ENCODE results near the gene L3MBTL4. TPM values are rescaled to one million over a fixed set of nuclear protein-coding genes. Genes with fewer than 3 reads are reported as not detected.

L3MBTL4 gene
- total RNA-seq, 1 donor from 2014 or later = 0.56 TPM

DNA sequence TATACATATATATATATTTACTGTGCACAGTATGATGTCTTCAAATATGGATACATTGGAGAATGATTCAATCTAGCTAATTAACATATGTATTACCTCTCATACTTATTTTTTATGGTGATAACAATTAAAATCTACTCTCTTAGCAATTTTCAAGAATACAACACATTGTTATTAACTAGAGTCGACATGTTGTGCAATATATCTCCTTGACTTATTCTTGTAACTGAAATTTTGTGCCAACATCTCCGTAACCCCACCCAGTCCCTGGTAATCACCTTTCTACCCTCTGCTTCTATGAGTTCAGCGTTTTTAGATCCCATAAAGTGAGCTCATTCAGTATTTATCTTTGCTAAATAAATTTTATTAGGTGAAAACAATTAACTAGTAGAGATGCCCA, 303.0 kb downstream of the L3MBTL4 start:
- DNase-seq (ENCODE audit: low spot score) = no peak
- TF ChIP-seq, protein P1, sequence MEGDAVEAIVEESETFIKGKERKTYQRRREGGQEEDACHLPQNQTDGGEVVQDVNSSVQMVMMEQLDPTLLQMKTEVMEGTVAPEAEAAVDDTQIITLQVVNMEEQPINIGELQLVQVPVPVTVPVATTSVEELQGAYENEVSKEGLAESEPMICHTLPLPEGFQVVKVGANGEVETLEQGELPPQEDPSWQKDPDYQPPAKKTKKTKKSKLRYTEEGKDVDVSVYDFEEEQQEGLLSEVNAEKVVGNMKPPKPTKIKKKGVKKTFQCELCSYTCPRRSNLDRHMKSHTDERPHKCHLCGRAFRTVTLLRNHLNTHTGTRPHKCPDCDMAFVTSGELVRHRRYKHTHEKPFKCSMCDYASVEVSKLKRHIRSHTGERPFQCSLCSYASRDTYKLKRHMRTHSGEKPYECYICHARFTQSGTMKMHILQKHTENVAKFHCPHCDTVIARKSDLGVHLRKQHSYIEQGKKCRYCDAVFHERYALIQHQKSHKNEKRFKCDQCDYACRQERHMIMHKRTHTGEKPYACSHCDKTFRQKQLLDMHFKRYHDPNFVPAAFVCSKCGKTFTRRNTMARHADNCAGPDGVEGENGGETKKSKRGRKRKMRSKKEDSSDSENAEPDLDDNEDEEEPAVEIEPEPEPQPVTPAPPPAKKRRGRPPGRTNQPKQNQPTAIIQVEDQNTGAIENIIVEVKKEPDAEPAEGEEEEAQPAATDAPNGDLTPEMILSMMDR (IDR thresholded peaks at IDR 0.05; ENCODE audit: unreplicated experiment) = no peak
- Mint-ChIP-seq H3K9me3 (ENCODE audit: unreplicated experiment) (no peaks in the 10 kb centered on the region), H3K27me3 (ENCODE audit: unreplicated experiment) (no peaks in the 10 kb centered on the region), H3K27ac (ENCODE audit: unreplicated experiment) (no peak overlapping the region), H3K4me1 (ENCODE audit: unreplicated experiment) (no peaks in the 10 kb centered on the region), H3K36me3 (ENCODE audit: low read depth, unreplicated experiment) (no peaks in the 10 kb centered on the region), H3K4me3 (ENCODE audit: unreplicated experiment) (no peak overlapping the region)

DNA sequence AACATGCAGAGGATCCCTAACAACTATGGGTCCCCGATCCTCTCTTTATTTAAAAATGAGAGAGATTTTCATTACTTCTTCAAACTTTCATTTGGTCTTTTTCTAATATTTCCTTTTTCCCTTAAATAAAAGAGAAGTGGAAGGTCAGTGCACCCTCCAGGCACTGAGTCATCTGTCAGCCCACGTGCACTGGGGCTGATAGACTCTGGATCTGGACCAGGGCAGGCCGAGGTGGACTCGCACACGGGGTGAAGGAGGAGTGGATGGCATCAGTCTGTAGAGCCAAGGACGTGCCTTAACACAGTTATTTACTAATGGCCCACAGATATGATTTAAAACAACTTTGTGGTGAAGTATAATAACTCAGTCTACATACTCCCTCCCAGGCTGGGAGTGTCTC, 305.0 kb downstream of the L3MBTL4 start:
- no peaks in the 10 kb centered on the region for H3K27me3 Mint-ChIP-seq (ENCODE audit: unreplicated experiment)
- no peaks in the 10 kb centered on the region for H3K4me1 Mint-ChIP-seq (ENCODE audit: unreplicated experiment)
- H3K4me3 Mint-ChIP-seq (ENCODE audit: unreplicated experiment) = no peak overlapping the region
- H3K36me3 Mint-ChIP-seq (ENCODE audit: low read depth, unreplicated experiment) = no peaks in the 10 kb centered on the region
- TF ChIP-seq, protein P1 (IDR thresholded peaks at IDR 0.05; ENCODE audit: unreplicated experiment) = no peak
- no peaks in the 10 kb centered on the region for H3K9me3 Mint-ChIP-seq (ENCODE audit: unreplicated experiment)
- no peak overlapping the region for H3K27ac Mint-ChIP-seq (ENCODE audit: unreplicated experiment)
- no peak for DNase-seq (ENCODE audit: low spot score)

DNA sequence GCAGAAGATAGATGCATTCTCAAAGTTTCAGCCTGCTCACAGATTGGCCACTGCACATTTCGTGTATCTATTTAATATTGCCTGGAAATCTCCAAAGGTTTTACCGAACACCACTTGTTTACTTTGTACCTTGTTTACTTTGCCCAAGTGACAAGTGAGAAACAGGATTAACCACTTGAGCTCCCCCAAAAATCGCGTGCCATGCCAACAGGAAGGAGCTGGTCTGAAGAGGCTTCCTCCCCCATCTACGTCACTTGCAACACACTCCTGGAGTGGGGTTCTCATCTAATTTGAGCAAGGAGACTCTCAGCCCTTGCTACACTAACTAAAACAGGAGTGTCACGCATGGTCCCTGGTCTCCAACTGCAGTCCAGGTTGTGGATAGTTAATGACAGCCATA, 306.9 kb downstream of the L3MBTL4 start:
- no peaks in the 10 kb centered on the region for H3K27me3 Mint-ChIP-seq (ENCODE audit: unreplicated experiment)
- H3K4me1 Mint-ChIP-seq (ENCODE audit: unreplicated experiment) = no peaks in the 10 kb centered on the region
- H3K4me3 Mint-ChIP-seq (ENCODE audit: unreplicated experiment) = no peak overlapping the region
- H3K27ac Mint-ChIP-seq (ENCODE audit: unreplicated experiment) = no peak overlapping the region
- DNase-seq (ENCODE audit: low spot score) = no peak
- H3K36me3 Mint-ChIP-seq (ENCODE audit: low read depth, unreplicated experiment) = no peaks in the 10 kb centered on the region
- no peaks in the 10 kb centered on the region for H3K9me3 Mint-ChIP-seq (ENCODE audit: unreplicated experiment)
- TF ChIP-seq, protein P1 (IDR thresholded peaks at IDR 0.05; ENCODE audit: unreplicated experiment) = no peak

DNA sequence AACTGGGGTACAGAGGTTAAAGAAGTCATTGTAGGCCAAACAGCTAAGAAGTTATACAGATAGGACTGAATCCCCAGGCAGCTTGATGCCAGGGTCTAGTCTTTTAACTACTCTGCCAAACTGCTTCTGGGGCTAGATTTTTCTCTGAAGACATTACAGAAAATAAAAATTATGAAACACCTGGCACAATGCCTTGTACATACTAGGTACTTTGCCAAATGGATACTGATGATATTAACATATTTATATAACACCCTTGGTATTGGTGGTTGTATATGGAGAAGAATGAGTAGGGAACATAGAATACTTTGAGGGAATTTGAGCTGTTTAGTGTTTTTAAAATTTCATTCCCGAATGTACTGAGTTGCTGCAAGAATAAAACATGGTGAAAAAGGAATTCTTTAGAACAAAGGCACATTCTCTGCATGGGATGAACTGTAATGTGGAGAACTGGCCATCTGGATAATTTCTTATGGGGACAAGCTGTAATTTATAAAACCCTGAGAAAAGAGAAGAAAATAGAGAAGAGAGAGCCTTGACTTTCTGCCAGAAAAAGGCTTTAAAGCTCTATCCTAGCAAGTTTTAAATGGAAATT, 308.5 kb downstream of the L3MBTL4 start:
- Mint-ChIP-seq H3K9me3 (ENCODE audit: unreplicated experiment) (no peaks in the 10 kb centered on the region), H3K4me1 (ENCODE audit: unreplicated experiment) (no peaks in the 10 kb centered on the region), H3K27me3 (ENCODE audit: unreplicated experiment) (no peaks in the 10 kb centered on the region), H3K27ac (ENCODE audit: unreplicated experiment) (no peak overlapping the region), H3K36me3 (ENCODE audit: low read depth, unreplicated experiment) (no peaks in the 10 kb centered on the region), H3K4me3 (ENCODE audit: unreplicated experiment) (no peak overlapping the region)
- DNase-seq (ENCODE audit: low spot score) = no peak
- TF ChIP-seq, protein P1 (IDR thresholded peaks at IDR 0.05; ENCODE audit: unreplicated experiment) = no peak

DNA sequence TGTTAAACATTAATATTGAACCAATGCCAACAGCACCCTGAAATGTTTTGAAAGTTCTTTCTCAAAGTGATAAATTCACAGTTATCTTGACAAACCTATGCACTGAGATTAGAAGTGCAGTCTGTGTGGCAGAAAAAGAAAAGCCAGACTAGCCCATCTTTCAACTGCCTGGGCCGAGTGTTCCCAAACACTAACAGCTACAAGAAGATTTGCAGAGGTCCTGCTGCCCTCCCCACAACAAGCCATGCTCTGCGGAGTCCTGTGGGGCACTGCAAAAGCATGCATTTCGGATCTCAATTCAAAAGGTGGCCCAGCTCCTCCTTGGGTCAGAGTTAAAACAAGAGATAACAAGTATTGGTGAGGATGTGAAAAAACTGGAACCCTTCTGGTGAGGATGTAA, 311.0 kb downstream of the L3MBTL4 start:
- H3K4me3 Mint-ChIP-seq (ENCODE audit: unreplicated experiment) = no peak overlapping the region
- H3K36me3 Mint-ChIP-seq (ENCODE audit: low read depth, unreplicated experiment) = no peaks in the 10 kb centered on the region
- no peaks in the 10 kb centered on the region for H3K4me1 Mint-ChIP-seq (ENCODE audit: unreplicated experiment)
- no peaks in the 10 kb centered on the region for H3K9me3 Mint-ChIP-seq (ENCODE audit: unreplicated experiment)
- no peak for DNase-seq (ENCODE audit: low spot score)
- TF ChIP-seq, protein P1 (IDR thresholded peaks at IDR 0.05; ENCODE audit: unreplicated experiment) = no peak
- H3K27me3 Mint-ChIP-seq (ENCODE audit: unreplicated experiment) = no peaks in the 10 kb centered on the region
- H3K27ac Mint-ChIP-seq (ENCODE audit: unreplicated experiment) = no peak overlapping the region
